Endothelial cell of umbilical vein (primary cell): ENCODE results near the gene FHIT.

Experiments used
- EZH2 ChIP-seq: IDR thresholded peaks from 2 replicates; pipeline ENCODE4 v1.6.1; 2012; ENCODE audit warnings: borderline replicate concordance, low read depth, mild to moderate bottlenecking, moderate library complexity, low read length, inconsistent platforms; ENCODE audit not compliant: severe bottlenecking
- MAX ChIP-seq: IDR thresholded peaks from 2 replicates; pipeline ENCODE4 v1.6.1; 2011; ENCODE audit not compliant: insufficient read depth, insufficient read length
- MYC ChIP-seq: IDR thresholded peaks from one replicate; pipeline ENCODE4 v1.6.1; 2011; ENCODE audit warnings: mild to moderate bottlenecking, low read depth, low read length
- POLR2A ChIP-seq: IDR thresholded peaks from 2 replicates; pipeline ENCODE4 v1.6.1; 2012; ENCODE audit warnings: low read depth, mild to moderate bottlenecking, control low read depth, low read length
- POLR2AphosphoS5 ChIP-seq: IDR thresholded peaks from 2 replicates; pipeline ENCODE4 v1.6.1; 2012; ENCODE audit warnings: low read depth, mild to moderate bottlenecking, control low read depth, low read length, moderate library complexity; ENCODE audit not compliant: insufficient read depth
- TF ChIP-seq, protein P1 (sequence below), 2 donors: IDR thresholded peaks; 1 replicate in 1 of 2; 2 replicates in 1 of 2; pipeline ENCODE4 v1.5.1; 2011; ENCODE audit warnings: low read length in 2 of 2, mild to moderate bottlenecking in 2 of 2, moderate library complexity in 2 of 2, control low read depth in 1 of 2, inconsistent platforms in 1 of 2, low read depth in 1 of 2; ENCODE audit not compliant: insufficient read depth in 1 of 2; ENCODE audit errors: extremely low read depth in 1 of 2

DNA sequence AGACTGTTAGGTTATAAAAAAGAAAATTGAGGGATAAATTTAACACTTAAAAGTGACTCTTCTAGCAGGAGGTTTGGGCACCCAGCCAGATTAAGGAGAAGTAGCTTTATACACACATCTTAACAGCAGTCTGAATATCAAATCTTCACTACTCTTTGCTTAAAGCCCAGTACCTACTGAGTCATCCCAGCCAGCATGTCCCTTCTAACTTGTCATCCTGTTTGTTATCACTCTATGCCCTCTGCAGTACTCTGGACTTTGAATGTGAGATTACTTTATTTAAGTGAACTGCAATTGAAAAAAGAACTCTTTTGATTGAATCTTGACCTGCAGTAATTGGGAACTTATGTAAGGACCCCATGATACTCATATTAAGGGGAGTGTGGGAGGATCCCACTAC, 77.6 kb downstream of the FHIT start:
- TF ChIP-seq, protein P1, sequence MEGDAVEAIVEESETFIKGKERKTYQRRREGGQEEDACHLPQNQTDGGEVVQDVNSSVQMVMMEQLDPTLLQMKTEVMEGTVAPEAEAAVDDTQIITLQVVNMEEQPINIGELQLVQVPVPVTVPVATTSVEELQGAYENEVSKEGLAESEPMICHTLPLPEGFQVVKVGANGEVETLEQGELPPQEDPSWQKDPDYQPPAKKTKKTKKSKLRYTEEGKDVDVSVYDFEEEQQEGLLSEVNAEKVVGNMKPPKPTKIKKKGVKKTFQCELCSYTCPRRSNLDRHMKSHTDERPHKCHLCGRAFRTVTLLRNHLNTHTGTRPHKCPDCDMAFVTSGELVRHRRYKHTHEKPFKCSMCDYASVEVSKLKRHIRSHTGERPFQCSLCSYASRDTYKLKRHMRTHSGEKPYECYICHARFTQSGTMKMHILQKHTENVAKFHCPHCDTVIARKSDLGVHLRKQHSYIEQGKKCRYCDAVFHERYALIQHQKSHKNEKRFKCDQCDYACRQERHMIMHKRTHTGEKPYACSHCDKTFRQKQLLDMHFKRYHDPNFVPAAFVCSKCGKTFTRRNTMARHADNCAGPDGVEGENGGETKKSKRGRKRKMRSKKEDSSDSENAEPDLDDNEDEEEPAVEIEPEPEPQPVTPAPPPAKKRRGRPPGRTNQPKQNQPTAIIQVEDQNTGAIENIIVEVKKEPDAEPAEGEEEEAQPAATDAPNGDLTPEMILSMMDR (IDR thresholded peaks at IDR 0.05; ENCODE audit: extremely low read depth in 1 of 2, insufficient read depth in 1 of 2, low read depth in 1 of 2, low read length in 2 of 2) = no peak
- TF ChIP-seq EZH2 (no peak), POLR2AphosphoS5 (no peak), MAX (no peak), POLR2A (no peak), MYC (no peak)
